HCT116 (cell line): Measurements from ENCODE around the gene MYO7A.

ENCODE experiments used
- EZH2 ChIP-seq: fragments of 200-600 bp; sonication (generic); IDR thresholded peaks from 2 replicates; pipeline ENCODE4 v1.6.1; 2017; ENCODE audit warnings: antibody characterized with exemption, mixed run types
- EZH2phosphoT487 ChIP-seq: fragments of 200-600 bp; IDR thresholded peaks from 2 replicates; pipeline ENCODE4 v1.6.1; 2018; ENCODE audit warnings: antibody characterized with exemption, borderline replicate concordance
- POLR2AphosphoS5 ChIP-seq: IDR thresholded peaks from 2 replicates; pipeline ENCODE4 v1.6.1; 2011; ENCODE audit warnings: mild to moderate bottlenecking, low read depth, low read length, moderate library complexity
- TCF7L2 ChIP-seq: IDR thresholded peaks from 2 replicates; pipeline ENCODE4 v1.7.0; 2011; ENCODE audit warnings: borderline replicate concordance, inconsistent platforms; ENCODE audit not compliant: insufficient read depth, insufficient read length; ENCODE audit errors: extremely low read depth
- TF ChIP-seq, protein P1 (sequence below), 3 experiments: fragments of 200-600 bp in 1 of 3; sonication (generic) in 1 of 3; IDR thresholded peaks in 2 of 3; conservative IDR thresholded peaks in 1 of 3; 2 replicates each; pipeline ENCODE4 v1.5.1; 2012 to 2017; ENCODE audit warnings: low read depth in 2 of 3, low read length in 2 of 3, antibody characterized with exemption in 1 of 3, borderline replicate concordance in 1 of 3, control low read depth in 1 of 3, mild to moderate bottlenecking in 1 of 3, mixed read lengths in 1 of 3, mixed run types in 1 of 3, moderate library complexity in 1 of 3; ENCODE audit not compliant: insufficient read depth in 1 of 3

DNA sequence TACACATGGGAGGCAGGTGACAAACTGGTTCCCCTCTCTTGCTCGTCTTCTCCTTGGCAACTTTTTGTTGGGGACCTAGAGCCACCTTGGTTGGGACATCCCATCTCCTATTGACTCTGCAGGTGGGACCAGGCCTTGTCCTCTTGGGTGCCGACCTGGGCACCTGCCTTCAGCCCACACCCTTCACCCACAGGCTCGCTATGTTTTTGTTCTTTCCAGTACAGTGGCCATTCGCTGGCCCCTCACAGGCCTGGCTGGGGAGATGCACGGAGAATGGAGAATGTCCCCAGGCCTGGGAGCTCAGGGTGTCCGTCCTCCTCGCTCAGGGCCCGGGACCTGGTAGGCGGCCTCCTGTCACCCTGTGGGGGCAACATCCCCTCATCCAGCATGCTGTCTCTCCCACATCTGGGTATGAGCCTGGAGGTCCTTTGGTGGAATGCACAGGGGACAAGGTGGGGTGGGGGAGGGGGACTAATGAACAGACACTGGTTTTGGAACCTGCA lies 40.3 kb upstream of the MYO7A start:
- TF ChIP-seq TCF7L2: no peak
- TF ChIP-seq, protein P1, sequence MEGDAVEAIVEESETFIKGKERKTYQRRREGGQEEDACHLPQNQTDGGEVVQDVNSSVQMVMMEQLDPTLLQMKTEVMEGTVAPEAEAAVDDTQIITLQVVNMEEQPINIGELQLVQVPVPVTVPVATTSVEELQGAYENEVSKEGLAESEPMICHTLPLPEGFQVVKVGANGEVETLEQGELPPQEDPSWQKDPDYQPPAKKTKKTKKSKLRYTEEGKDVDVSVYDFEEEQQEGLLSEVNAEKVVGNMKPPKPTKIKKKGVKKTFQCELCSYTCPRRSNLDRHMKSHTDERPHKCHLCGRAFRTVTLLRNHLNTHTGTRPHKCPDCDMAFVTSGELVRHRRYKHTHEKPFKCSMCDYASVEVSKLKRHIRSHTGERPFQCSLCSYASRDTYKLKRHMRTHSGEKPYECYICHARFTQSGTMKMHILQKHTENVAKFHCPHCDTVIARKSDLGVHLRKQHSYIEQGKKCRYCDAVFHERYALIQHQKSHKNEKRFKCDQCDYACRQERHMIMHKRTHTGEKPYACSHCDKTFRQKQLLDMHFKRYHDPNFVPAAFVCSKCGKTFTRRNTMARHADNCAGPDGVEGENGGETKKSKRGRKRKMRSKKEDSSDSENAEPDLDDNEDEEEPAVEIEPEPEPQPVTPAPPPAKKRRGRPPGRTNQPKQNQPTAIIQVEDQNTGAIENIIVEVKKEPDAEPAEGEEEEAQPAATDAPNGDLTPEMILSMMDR (IDR thresholded peaks at IDR 0.05 in 2 of 3, conservative IDR thresholded peaks at IDR 0.05 in 1 of 3; ENCODE audit: borderline replicate concordance in 1 of 3, insufficient read depth in 1 of 3, low read depth in 2 of 3, low read length in 2 of 3): no peak
- no peak for TF ChIP-seq EZH2
- TF ChIP-seq EZH2phosphoT487: no peak
- TF ChIP-seq POLR2AphosphoS5: no peak
